Osteocyte (in vitro differentiated cells): ENCODE results near the gene TBCE. TPM values are rescaled to one million over a fixed set of nuclear protein-coding genes. Genes with fewer than 3 reads are reported as not detected.

Source experiments
- DNase-seq: peaks from one replicate; pipeline ENCODE4 v3.0.0; 2021; ENCODE audit warnings: mixed read lengths; ENCODE audit not compliant: unreplicated experiment; ENCODE audit errors: extremely low spot score
- H3K27ac Mint-ChIP-seq: one replicate; pipeline ENCODE4 v1.8.0; 2021; ENCODE audit warnings: mild to moderate bottlenecking, mixed read lengths; ENCODE audit not compliant: unreplicated experiment
- H3K27me3 Mint-ChIP-seq: one replicate; pipeline ENCODE4 v1.8.0; 2021; ENCODE audit warnings: mixed read lengths; ENCODE audit not compliant: unreplicated experiment
- H3K36me3 Mint-ChIP-seq: one replicate; pipeline ENCODE4 v1.8.0; 2021; ENCODE audit warnings: mixed read lengths; ENCODE audit not compliant: unreplicated experiment
- H3K4me1 Mint-ChIP-seq: one replicate; pipeline ENCODE4 v1.8.0; 2021; ENCODE audit warnings: mixed read lengths; ENCODE audit not compliant: unreplicated experiment
- H3K4me3 Mint-ChIP-seq: one replicate; pipeline ENCODE4 v1.8.0; 2021; ENCODE audit warnings: mild to moderate bottlenecking, moderate library complexity, mixed read lengths; ENCODE audit not compliant: unreplicated experiment
- H3K9me3 Mint-ChIP-seq: one replicate; pipeline ENCODE4 v1.8.0; 2021; ENCODE audit warnings: mixed read lengths; ENCODE audit not compliant: unreplicated experiment
- CTCF ChIP-seq: fragments of 200-600 bp; sonication (generic); IDR thresholded peaks from 2 replicates; pipeline ENCODE4 v1.5.0; 2021; ENCODE audit warnings: antibody characterized with exemption, mild to moderate bottlenecking, moderate library complexity
- total RNA-seq: library from RNA; stranded (reverse); gene quantifications from 2 replicates; pipeline ENCODE4 v1.2.1, GENCODE V29; 2021

Gene TBCE
- total RNA-seq, 1 donor from 2014 or later = 30.3 TPM

- no peaks in the 10 kb centered on the region for H3K9me3 Mint-ChIP-seq
- peaks cover 20% of the 10 kb centered on the region for H3K36me3 Mint-ChIP-seq
These were observed 25.9 kb upstream of the TBCE start for GRCh38 chr1:235341334-235341733.

GRCh38 chr1:235342039-235342438 is 25.2 kb upstream of the TBCE start:
- TF ChIP-seq CTCF = no peak
- Mint-ChIP-seq H3K27me3 (no peaks in the 10 kb centered on the region), H3K36me3 (peaks cover 20% of the 10 kb centered on the region), H3K4me1 (no peaks in the 10 kb centered on the region), H3K9me3 (no peaks in the 10 kb centered on the region), H3K27ac (no peak overlapping the region), H3K4me3 (no peak overlapping the region)
- no peak for DNase-seq

More at GRCh38 chr1:235341334-235341733, 25.9 kb upstream of the TBCE start:
- H3K4me1 Mint-ChIP-seq = peaks cover 5% of the 10 kb centered on the region
- H3K4me3 Mint-ChIP-seq = no peak overlapping the region
- no peak for TF ChIP-seq CTCF
- no peak for DNase-seq
- no peaks in the 10 kb centered on the region for H3K27me3 Mint-ChIP-seq
- no peak overlapping the region for H3K27ac Mint-ChIP-seq

- Mint-ChIP-seq H3K27ac (no peak overlapping the region), H3K27me3 (no peaks in the 10 kb centered on the region), H3K4me3 (no peak overlapping the region), H3K36me3 (peaks cover 20% of the 10 kb centered on the region), H3K9me3 (no peaks in the 10 kb centered on the region), H3K4me1 (no peaks in the 10 kb centered on the region)
- no peak for TF ChIP-seq CTCF
- no peak for DNase-seq
These were observed 24.8 kb upstream of the TBCE start for GRCh38 chr1:235342471-235342870.

GRCh38 chr1:235343726-235344125 is 23.5 kb upstream of the TBCE start:
- Mint-ChIP-seq H3K36me3 (peaks cover 20% of the 10 kb centered on the region), H3K9me3 (no peaks in the 10 kb centered on the region), H3K4me3 (no peak overlapping the region), H3K27me3 (no peaks in the 10 kb centered on the region), H3K4me1 (no peaks in the 10 kb centered on the region), H3K27ac (no peak overlapping the region)
- no peak for TF ChIP-seq CTCF
- no peak for DNase-seq

GRCh38 chr1:235351441-235351840 is 15.8 kb upstream of the TBCE start:
- DNase-seq = no peak
- Mint-ChIP-seq H3K27me3 (no peaks in the 10 kb centered on the region), H3K27ac (no peak overlapping the region), H3K4me1 (no peaks in the 10 kb centered on the region), H3K9me3 (no peaks in the 10 kb centered on the region), H3K4me3 (no peak overlapping the region), H3K36me3 (peaks cover 2% of the 10 kb centered on the region)
- no peak for TF ChIP-seq CTCF
